Bronchial epithelial cell (primary cell): ENCODE data around the gene GFPT1. TPM values are rescaled to one million over a fixed set of nuclear protein-coding genes. Genes with fewer than 3 reads are reported as not detected.

Experiments
- DNase-seq: peaks from one replicate; pipeline ENCODE4 v3.0.0-alpha.2; 2010; ENCODE audit warnings: low read depth
- FAIRE-seq: peaks from 2 replicates; lab custom pipeline; 2011; peaks lifted over from hg19 to GRCh38; lab: Jason Lieb, UNC
- H3K27me3 ChIP-seq: 2 replicates; pipeline ENCODE4 v1.5.1; 2011; ENCODE audit warnings: low read length; ENCODE audit not compliant: control insufficient read depth, insufficient read depth
- H3K36me3 ChIP-seq: 2 replicates; pipeline ENCODE4 v1.5.1; 2011; ENCODE audit warnings: low read length; ENCODE audit not compliant: control insufficient read depth, insufficient read depth
- H3K4me3 ChIP-seq: 2 replicates; pipeline ENCODE4 v1.5.1; 2011; ENCODE audit warnings: mild to moderate bottlenecking, low read depth, low read length, control low read depth
- CTCF ChIP-seq: IDR thresholded peaks from 2 replicates; pipeline ENCODE4 v1.5.1; 2011; ENCODE audit warnings: mild to moderate bottlenecking, moderate library complexity, low read length, control low read depth, inconsistent platforms; ENCODE audit not compliant: insufficient read depth, severe bottlenecking
- total RNA-seq: library from RNA; depleted of rRNA; stranded (reverse); fragments of >200 nt; gene quantifications from 2 replicates; pipeline ENCODE4 v1.2.1, GENCODE V29; 2014

The GFPT1 gene
- total RNA-seq, 1 donor from 2014 or later, result 101 TPM

GRCh38 chr2:69344305-69344704, 42.7 kb downstream of the GFPT1 start:
- Histone ChIP-seq H3K36me3 (peaks cover 27% of the 10 kb centered on the region), H3K4me3 (no peak overlapping the region), H3K27me3 (no peaks in the 10 kb centered on the region)
- DNase-seq (no peak), FAIRE-seq (no peak)
- TF ChIP-seq CTCF, result no peak

GRCh38 chr2:69340101-69340775, 46.8 kb downstream of the GFPT1 start:
- no peak for DNase-seq
- H3K36me3 ChIP-seq, result peaks cover 20% of the 10 kb centered on the region
- no peak for FAIRE-seq
- H3K4me3 ChIP-seq, result no peak overlapping the region
- no peak for TF ChIP-seq CTCF
- no peaks in the 10 kb centered on the region for H3K27me3 ChIP-seq

GRCh38 chr2:69335311-69335710, 51.7 kb downstream of the GFPT1 start:
- Histone ChIP-seq H3K4me3 (no peak overlapping the region), H3K36me3 (peaks cover 13% of the 10 kb centered on the region), H3K27me3 (no peaks in the 10 kb centered on the region)
- no peak for TF ChIP-seq CTCF
- DNase-seq (no peak), FAIRE-seq (no peak)

GRCh38 chr2:69333352-69333751, 53.7 kb downstream of the GFPT1 start:
- TF ChIP-seq CTCF, result no peak
- H3K36me3 ChIP-seq, result peaks cover 17% of the 10 kb centered on the region
- DNase-seq (no peak), FAIRE-seq (no peak)
- H3K27me3 ChIP-seq, result no peaks in the 10 kb centered on the region
- no peak overlapping the region for H3K4me3 ChIP-seq

GRCh38 chr2:69330781-69331180, 56.2 kb downstream of the GFPT1 start:
- FAIRE-seq (no peak), DNase-seq (no peak)
- Histone ChIP-seq H3K36me3 (peaks cover 19% of the 10 kb centered on the region), H3K4me3 (no peak overlapping the region), H3K27me3 (no peaks in the 10 kb centered on the region)
- TF ChIP-seq CTCF, result no peak

GRCh38 chr2:69322631-69323030, 64.4 kb downstream of the GFPT1 start:
- peaks cover 4% of the 10 kb centered on the region for H3K36me3 ChIP-seq
- DNase-seq (no peak), FAIRE-seq (no peak)
- no peak for TF ChIP-seq CTCF
- H3K27me3 ChIP-seq, result no peaks in the 10 kb centered on the region
- H3K4me3 ChIP-seq, result no peak overlapping the region
